HG03139 (cell line): ENCODE data around the gene AUH.
"Not testable (repeated sequence)": the region's sequence is repeated elsewhere in the genome, so short reads cannot be mapped to it uniquely, and the experiment has no call there.

ENCODE experiments used
- ATAC-seq: cut with Tn5 transposase; IDR thresholded peaks from one replicate; pipeline ENCODE4 v1.9.1; 2021; ENCODE audit not compliant: unreplicated experiment

AUH gene

DNA sequence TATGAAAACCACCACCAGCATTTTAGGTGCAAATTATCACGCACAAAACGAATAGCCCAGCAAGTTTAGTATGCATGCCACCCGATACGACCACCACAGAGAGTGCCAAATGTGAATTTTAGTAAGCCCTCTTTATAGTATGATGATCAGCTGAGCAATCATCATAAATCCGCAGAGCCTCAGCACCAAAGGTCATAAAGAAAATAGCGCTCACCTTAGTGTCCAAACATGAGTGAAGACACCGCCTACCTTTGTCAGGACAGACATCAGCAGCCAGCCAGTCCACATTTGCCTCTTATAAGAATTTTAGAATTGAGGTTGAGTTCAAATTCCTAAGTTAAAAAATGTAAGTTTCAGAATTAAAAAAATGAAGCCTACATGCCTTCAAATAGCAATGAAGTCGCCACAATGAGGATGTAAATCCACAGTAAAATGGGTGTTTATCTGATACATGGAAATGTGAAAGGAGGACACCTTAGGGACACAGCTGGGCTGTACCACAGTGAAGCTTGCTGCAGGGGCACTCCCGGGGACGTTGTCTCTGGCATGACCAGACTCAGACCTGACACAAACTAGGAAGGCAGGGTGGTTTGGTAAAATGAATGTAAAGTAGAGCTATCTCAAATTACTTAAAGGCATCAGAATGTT lies 149.0 kb downstream of the AUH start:
- ATAC-seq, result no peak

GRCh38 chr9:91211919-91212318 lies 149.8 kb downstream of the AUH start:
- ATAC-seq, result no peak

DNA sequence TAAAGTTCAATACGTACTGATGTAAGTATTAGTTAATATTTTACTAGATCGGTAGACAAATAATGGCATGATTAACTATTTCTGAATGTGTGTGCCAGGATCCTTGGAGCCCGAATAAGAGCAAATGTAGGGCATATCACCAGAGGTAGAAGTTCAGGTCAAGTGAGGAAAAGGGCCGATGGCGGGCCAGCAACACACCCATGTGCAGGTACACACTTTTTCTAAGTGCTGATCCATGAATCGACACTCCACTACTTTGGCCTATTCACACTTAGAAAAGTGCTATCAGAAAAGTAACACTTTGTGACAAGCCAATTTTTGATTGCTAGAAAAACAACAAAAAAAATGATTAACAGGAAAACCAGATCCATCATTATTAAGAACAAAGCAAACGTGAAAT lies 150.3 kb downstream of the AUH start:
- ATAC-seq, result no peak

DNA sequence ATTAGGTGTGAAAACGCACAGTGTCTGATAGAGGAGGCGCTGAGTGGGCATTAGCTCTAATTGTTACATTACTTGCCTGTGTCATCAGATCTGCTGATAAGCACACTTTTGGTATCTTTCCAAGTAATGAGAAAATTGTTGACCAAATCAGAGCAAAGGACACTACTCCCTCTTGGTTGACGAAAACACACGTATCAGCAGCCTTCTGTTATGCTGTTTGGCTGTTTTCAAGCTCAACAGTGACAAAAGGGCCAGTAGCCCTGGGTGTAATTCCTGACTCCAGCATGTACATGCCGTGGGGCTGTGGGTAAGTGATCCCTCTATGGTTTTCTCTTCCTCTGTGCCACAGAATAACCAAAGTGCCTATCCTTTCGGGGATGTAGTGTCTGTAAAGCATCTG lies 151.4 kb downstream of the AUH start:
- no peak for ATAC-seq

DNA sequence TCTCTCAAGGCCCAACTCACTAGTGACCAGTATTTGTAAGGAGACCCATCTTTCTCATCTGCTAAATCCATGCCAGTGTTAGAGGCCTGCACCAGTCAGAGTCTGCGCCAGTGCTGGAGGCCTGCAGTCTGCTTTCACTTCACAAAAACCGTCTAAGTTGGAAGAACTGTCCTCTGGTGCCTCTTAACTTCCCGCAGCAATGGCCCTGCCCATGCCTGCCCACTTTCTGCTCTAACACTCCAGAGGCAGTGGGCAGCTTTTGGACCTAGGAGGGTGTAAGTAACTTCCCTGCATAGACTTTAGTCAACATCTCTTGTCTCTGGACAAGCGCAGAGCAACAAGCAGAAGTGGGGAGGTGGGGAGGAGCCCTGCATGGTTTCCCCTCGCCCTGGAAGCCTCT lies 152.9 kb downstream of the AUH start:
- no peak for ATAC-seq

DNA sequence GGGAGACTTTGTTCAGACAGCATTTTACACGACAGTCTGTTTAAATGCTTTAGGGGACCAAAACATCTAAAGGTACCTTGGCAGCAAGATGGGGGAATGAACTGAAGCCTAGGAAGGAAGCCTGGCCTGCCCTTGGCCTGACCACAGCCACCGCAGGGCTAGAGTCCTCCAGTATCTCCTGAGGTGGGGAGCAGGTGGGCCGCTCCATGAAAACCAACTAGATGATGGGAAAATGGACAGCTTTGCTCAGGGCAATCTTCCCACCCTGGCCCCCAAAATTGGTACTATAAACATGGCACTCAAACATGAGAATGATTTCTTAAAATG lies 153.3 kb downstream of the AUH start:
- no peak for ATAC-seq

GRCh38 chr9:91207729-91208418 lies 153.8 kb downstream of the AUH start:
- ATAC-seq, result peak; percentile 79

- no peak for ATAC-seq
Observed at GRCh38 chr9:91207397-91207728, 154.4 kb downstream of the AUH start.

GRCh38 chr9:91206806-91207205 lies 154.9 kb downstream of the AUH start:
- no peak for ATAC-seq

GRCh38 chr9:91202736-91203283 lies 158.9 kb downstream of the AUH start:
- ATAC-seq, result no peak

DNA sequence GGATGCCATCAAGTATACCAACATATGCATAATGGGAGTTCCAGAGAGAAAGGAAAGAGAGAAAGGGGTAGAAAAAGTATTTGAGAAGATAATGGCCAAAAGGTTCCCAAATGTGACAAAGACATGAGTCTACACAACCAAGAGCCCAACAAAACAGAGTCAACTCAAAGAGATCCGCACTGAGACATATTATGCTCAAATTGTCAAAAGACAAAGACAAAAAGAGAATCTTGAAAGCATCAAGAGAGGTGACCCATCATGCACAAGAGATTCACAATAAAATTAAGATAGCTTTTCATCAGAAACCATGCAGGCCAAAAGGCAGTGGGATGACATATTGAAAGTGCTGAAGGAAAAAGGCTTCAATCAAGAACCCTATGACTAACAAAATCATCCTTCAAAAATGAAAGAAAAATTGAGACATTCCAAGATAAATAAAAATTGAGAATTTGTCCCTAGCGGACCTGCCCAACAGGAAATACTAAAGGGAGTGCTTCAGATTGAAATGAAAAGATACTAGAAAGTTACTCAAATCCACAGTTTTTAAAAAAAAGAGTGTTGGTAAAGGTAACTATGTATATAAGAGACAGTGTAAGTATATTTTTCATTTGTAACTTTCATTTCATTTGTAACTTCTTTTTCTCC lies 160.9 kb downstream of the AUH start:
- no peak for ATAC-seq

GRCh38 chr9:91199739-91200497 lies 161.8 kb downstream of the AUH start:
- no peak for ATAC-seq

GRCh38 chr9:91198881-91199280 lies 162.8 kb downstream of the AUH start:
- ATAC-seq, result not testable (repeated sequence)

GRCh38 chr9:91198405-91198804 lies 163.3 kb downstream of the AUH start:
- ATAC-seq, result no peak

GRCh38 chr9:91197232-91198181 lies 164.2 kb downstream of the AUH start:
- ATAC-seq, result no peak

- ATAC-seq, result no peak
Observed at GRCh38 chr9:91196103-91196950, 165.4 kb downstream of the AUH start.

DNA sequence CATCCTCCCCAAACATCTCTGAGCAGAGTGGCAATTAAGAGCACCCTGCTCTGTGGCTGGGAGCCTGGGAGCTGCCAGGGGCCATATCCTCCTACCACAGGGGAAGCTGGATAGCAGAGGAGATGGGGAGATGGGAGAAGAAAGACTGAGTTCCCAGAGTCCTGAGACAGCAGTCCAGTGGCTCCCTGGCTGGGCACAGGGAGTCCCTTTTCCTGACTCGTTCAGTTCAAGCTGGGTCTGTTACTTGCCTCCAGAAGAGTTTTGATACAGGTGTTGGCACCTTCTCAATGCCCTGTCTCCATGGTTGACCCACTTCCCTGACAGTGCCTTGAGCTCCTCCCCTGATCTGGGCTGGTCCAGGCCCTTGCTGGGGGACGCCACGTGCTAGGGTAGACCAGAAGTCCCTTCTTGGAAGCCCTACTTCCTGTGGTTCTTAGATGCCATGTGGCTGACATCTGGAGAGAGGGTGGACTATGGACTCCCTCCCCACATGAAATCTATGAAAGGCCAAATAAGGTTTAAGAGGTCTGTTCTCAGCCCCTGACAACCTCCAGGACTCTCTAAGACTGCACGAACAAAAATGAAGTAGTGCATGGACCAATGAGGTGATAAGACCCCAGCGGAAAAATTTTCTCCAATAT lies 166.2 kb downstream of the AUH start:
- ATAC-seq, result no peak

DNA sequence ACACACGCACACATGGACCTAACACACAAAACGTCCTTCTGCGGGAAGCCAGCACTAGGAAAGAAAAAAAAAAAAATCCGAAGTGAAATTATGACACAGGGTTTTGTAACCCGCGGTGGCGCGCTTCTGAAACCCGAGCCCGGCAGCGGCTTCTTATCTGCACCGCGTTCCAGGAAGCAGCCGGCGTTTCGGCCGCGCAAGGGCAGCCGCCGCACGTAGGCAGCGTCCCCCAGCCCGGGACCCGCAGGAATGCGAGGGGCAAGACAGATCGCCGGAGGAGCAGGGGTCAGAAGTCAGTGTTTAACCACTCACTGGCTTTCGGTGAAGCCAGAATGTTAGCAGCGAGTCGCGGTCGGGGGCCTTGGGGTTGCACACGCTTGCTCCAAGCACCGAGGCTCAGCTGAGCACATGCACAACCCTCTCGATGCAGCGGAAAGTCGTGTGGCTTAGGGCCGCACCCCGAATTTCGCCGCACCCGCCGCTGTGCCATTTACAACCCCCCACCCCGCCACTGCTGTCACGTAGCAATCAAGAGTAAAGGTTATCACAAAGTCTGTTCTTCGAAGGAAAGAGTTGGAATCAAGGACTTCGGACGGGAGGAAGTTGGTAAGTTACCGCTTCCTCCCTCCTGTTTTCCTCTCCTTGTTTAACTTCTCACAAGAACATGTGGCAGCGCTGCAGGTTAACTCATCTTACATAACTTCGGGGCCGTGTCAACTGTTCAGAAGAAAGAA lies 167.9 kb downstream of the AUH start:
- peak; percentile 47 for ATAC-seq
